ENCODE results near the gene SEC14L5. TPM values are rescaled to one million over a fixed set of nuclear protein-coding genes. Genes with fewer than 3 reads are reported as not detected.
A peak's percentile ranks its signal among the peaks of the same experiment; 100 is the strongest.
"Not testable (repeated sequence)": the region's sequence is repeated elsewhere in the genome, so short reads cannot be mapped to it uniquely, and the experiment has no call there.

Gene SEC14L5
- total RNA-seq, 1 donor from 2014 or later, result 3.1 TPM

DNA sequence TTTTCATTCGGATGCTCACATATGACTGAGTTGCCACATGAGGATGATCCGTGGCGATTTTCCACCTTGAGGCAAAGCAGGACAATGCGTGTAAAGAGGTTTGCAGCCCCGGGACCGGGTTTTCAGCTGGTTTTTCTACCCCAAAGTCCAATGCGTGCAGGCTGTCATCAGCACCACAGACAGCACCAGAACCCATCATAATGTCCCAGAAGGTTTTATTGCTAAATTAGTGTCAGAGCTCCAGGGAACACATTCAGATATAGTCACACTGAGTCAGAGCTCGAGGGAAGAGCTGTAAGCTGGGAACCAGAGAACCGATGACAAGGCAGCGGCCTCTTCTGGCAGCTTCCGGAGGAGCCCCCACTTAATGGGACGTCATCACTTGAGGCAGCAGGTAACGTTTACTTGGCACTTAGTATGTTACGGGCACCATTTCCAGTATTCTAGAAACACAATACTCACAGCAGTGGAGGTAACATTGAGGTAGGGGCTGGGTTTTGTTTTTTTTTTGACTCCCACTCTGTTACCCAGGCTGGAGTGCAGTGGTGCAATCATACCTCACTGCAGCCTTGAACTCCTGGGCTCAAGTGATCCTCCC lies 84.5 kb downstream of the SEC14L5 start:
- no peak for DNase-seq

- DNase-seq, result no peak
These were observed 85.9 kb downstream of the SEC14L5 start for GRCh38 chr16:5044011-5044540.

- DNase-seq, result not testable (repeated sequence)
These were observed 86.5 kb downstream of the SEC14L5 start for GRCh38 chr16:5044581-5044980.

DNA sequence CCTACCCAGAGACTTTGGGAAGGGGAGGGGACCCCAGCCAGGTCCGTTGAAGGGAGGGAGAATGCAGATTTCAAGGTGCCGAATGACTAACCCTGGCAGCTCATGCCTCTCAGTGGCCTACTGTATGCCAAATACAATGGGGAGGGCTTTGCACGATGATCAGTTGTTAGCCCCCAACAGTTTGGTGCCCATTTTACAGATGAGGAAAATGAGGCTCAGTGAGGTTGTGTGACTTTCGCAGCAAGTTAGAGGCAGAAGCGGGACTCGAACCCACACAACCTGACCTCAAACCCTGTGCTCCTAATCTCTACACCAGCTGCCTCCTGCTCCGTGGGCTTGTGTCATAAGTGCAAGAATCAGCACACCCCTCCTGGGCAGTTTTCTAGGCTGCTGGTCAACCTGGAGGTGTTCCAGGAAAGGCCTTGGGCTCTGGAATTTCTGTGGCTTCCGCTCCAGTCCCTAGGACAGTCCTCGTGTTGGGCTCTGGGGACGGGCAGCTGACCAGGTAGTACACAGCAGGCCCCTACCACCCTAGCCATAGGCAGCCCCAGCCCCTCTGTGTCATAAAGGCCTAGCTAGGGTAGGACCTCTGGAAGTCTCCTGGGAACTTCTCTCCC lies 87.5 kb downstream of the SEC14L5 start:
- no peak for DNase-seq

- no peak for DNase-seq
These were observed 88.8 kb downstream of the SEC14L5 start for GRCh38 chr16:5046914-5047313.

GRCh38 chr16:5054876-5055865 lies 97.0 kb downstream of the SEC14L5 start:
- DNase-seq, result no peak

DNA sequence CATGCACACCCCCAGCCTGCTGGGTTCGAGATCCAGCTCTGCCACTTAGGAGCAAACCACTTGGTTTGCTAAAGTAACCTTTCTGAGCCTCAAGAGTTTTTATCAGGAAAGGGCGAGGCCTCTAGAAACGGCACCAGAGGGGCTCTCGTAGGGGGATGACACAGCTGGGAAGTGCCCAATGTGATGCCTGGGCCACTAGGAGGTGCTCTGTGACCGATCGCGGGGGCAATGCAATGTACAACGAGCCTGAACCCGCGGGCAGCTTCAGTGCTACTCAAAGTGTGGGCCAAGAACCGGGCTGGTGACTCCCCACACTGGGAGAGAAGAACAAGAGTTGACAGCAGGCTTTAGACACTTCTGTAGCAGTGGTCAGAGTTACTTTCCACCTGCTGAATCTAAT lies 98.2 kb downstream of the SEC14L5 start:
- peak; percentile 20 for DNase-seq

GRCh38 chr16:5058476-5058875 lies 100.3 kb downstream of the SEC14L5 start:
- DNase-seq, result peak; percentile 5

DNA sequence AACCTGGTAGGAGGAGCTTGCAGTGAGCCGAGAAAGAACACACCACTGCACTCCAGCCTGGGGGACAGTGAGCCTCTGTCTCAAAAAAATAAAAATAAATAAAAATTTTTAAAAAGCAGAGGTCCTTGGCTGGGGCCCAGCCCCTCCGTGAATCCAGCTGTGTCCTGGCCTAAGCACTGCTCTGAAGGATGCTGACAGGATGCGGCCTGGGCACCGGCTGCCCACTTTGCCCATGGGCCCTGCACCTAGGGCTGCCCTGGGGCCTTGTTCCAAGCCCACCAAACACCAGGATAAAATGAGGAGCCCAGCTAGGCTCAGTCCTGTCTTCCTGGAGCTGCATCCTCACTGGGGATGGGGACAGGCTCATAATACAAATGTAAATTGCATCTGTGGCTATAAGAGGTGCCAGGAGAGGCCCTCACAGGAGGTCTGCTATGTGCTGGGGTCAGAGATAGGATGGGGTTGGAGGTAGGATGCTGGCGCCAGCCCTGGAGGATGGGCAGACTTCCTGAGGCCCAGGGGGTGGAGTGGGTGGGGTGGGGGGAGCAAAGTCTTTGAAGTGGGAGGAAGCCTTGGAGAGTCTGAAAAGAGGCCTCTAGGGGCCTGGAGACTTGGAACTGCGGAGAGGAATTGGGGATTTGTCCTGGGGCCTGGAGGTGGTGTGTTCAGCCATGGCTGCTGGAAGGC lies 101.4 kb downstream of the SEC14L5 start:
- no peak for DNase-seq

DNA sequence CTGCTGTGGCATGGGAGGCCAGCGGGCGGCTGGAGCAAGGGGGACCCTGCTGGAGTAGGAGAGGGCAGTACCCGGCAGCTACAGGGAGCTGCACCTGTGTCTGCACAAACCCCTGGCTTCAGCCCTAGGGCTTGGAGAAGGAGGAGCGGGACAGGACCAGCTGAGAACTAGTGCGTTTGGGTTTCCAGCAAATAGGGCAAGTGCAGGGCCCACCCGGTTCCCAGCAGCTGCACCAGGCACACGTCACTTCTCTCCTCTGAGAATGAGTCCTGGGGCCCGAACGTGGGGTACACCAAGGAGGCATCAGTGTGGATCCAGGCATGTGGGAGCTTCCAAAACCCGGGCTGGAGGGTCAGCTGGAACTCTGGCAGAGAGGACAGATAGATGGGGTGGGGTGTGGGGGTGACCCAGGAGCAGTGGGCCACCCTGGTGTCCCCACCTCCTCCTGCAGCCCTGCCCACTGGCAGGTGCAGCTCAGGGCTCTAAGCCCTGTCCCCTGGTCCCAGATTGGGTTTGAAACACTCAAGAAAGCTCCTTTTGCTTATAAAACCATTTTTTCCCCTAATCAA lies 102.0 kb downstream of the SEC14L5 start:
- DNase-seq, result no peak

DNA sequence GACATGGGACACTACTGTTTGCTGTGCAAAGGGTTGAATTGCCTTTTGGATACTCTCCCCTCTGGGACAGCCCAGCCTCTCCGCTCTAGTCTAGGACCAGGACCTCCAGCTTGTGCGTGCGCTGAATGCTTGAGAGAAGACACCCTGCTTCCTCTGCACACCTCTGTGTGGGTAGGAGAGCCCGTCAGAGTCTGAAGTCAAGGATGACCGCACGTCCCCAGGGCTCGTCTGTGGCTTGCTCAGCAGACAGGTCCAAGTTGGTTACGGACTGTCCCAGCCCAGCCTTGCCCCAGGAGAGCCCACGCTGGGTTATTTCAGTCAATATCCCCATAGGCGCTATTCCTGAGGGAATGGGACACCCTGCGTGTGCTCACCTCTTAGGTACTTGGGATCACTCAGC lies 103.9 kb downstream of the SEC14L5 start:
- DNase-seq, result no peak

GRCh38 chr16:5062790-5063765 lies 104.9 kb downstream of the SEC14L5 start:
- no peak for DNase-seq

GRCh38 chr16:5064915-5065314 lies 106.8 kb downstream of the SEC14L5 start:
- DNase-seq, result peak; percentile 45

- DNase-seq, result no peak
These were observed 107.2 kb downstream of the SEC14L5 start for GRCh38 chr16:5065326-5065725.

DNA sequence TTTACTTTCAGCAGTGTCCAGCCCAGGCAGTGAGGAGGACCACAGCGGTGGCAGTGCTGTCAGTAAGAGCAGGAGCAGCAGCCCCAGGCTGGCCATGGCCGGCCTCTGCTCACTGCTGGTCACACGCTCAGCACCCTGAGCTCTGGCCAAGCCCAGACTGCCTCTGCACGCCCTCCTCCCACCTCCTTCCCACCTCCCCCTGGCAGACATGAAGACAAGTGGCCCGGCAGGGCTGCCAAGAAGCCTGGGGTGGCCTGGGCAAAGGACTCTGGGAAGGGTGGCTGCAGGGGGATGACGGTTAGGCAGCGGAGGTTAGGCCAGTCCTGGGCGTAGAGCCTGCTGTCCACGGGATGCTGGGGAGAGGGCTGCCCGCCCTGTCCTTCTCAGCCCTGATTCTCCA lies 107.7 kb downstream of the SEC14L5 start, which contains the start of gene C16orf89:
Gene C16orf89 (minus strand): TSS at position 144 of the 400 bp plus-strand sequence. CDS start 48 bp downstream, at position 96.
- DNase-seq, result no peak

DNA sequence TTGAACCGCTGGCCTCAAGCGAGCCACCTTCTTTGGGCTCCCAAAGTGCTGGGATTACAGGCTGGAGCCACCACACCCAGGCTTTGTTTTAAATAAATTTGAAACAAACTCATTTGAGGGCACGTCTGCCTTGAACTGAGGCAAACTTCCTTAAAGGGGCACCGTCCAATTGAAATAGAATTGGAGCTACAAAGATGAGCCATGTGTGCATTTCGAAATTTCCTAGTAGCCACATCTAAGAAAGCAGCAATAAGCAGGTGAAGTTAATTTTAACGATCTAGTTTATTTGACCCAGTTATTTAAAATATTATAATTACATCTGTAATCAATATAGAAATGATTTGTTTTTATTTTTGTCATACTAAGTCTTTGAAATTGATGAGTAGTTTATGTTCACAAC lies 108.4 kb downstream of the SEC14L5 start:
- DNase-seq, result no peak
